HG02943 (cell line): ENCODE results near the gene IRAG1.
"Not testable (repeated sequence)": the region's sequence is repeated elsewhere in the genome, so short reads cannot be mapped to it uniquely, and the experiment has no call there.

ENCODE experiments used
- ATAC-seq: cut with Tn5 transposase; IDR thresholded peaks from one replicate; pipeline ENCODE4 v1.9.1; 2021; ENCODE audit warnings: mild to moderate bottlenecking, low read depth, moderate library complexity; ENCODE audit not compliant: unreplicated experiment

The IRAG1 gene

GRCh38 chr11:10709299-10710086 is 15.9 kb upstream of the IRAG1 start:
- ATAC-seq: no peak

DNA sequence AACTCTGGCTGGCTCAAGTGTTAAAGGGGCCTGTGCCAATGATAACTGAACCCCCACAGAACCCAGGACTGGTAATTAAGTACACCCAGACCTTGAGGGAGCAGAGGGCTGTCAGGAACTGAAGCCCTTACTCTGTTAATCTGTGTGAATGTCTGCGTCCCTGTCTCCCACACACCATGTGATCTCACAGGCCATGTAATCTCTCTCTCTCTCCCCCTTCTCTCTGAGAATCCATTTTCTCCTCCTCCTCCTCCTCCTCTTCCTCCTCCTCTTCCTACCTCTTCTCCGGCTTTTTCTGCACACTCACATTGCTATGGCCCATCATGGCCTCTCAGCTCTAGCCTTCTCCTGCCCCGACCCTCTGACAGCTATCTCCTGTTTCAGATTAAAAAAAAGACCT is 14.6 kb upstream of the IRAG1 start:
- no peak for ATAC-seq

DNA sequence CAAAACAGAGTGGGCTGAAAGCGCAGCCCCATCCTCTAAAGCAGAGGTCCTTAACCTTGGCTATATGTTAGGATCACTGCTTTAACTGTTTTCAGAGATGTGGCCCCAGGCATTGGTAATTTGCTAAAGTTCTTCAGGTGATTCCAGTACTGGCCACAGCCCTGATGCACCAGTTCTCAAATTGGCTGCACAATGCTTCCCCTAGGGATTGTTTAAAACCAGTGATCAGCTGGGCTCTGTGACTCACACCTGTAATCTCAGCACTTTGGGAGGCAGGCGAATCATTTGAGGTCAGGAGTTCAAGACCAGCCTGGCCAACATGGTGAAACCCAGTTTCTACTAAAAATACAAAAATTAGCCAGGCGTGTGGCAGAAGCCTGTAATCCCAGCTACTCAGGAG is 8.4 kb upstream of the IRAG1 start:
- no peak for ATAC-seq

DNA sequence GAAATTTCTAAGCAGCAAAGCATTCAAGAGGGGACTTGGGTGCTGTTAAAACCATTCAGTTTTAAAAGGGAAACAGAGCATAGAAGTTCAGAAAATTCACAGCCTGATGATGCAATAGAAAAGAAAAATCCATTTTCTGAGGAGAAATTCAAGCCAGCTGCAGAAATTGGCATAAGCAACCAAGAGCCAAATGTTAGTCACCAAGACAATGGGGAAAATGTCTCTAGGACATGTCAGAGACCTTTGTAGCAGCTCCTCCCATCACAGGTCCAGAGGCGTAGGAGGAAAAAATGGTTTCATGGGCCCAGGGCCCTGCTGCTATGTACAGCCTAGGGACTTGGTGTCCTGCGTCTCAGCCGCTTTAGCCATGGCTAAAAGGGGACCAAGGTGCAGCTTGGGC is 5.5 kb upstream of the IRAG1 start:
- no peak for ATAC-seq

- ATAC-seq: no peak
These were observed 3.7 kb upstream of the IRAG1 start for GRCh38 chr11:10697323-10697620.

DNA sequence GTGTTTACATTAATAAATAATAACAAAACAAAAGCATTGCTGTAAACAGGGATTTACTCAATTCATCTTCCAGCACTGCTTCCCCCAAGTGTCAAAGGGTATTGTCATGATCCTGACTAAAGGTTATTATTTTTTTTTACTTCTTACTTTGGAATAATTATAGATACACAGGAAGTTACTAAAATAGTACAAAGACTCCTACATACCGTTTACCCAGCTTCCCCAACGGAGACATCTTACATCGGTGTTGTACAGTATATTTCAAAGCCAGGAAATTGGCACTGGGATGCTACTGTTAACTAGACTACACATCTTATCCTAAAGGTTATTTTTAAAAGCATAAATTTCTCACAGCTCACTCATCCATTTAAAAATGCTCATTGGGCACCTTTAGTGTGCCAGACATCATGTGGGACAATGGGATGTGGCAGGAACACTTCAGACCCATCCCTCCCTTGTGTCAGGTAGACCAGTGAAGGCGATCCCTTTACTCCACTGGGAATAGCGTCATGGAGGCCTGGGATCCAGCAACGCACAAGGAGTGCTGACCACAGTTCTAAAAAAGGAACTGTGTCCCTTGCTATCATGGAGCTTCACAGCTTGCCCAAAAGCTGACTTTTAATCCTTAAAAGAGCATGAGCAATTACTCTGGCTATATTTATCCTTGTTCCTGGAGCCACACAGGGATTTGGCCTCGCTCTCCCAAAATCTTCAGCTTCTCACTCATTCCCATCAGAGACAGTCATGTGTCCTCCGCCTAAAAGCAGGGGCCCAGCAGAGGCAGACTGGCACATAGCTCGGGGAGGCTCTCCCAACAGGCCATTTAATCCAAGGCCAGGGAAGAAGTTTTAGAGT is 3.1 kb upstream of the IRAG1 start:
- ATAC-seq: no peak

DNA sequence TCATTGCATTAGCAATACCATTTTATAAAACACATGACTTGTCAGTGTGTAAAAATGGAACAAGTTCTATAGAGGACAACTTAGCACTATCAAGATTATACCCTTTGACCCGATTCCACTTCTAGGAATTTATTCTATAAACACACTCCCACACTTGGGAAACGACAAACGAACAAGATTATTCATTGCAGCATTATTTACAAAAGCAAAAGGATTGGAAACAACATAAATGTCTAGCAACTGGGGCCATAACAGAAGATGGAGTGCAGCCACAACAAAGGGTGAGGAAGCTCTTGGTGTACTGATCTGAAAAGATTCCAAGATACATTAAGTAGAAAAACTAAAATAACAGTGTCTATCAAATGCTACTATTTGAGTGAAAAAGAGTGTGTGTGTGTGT is 2.3 kb upstream of the IRAG1 start:
- ATAC-seq: no peak

DNA sequence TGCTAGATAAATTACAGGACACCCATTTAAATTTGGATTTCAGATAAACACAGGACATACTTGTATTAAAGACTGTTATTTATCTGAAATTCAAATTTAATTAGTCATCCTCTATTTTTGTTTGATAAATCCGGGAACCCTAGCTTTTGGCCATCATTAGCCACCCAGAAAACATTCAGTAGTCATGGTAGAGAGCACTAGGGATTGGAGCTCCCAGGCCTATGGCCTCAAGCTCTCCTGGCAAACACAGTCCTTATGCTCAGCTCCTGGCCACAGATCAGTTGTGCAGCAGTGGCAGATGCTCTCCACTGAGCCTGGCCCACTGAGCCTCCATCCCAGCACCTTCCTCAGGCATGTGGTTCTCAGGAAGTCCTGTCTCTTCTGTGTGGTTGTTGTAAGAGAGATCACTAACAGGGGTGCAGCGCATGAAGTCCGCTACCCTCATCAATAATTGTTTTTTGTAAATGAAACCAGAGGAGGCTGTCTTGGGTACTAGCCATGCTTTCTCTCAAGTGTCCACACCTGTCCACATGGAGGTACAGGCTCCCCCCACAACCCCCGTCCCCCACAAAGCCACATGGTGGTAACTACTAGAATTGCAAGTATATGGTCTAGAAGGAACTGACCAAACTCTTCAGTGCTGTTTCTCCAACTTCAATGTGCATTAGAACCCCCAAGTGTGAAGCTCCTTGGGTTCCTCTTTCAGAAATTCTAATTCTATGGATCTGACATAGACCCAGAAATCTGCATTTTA is 1.1 kb upstream of the IRAG1 start:
- no peak for ATAC-seq

GRCh38 chr11:10692531-10693115 is 932 bp downstream of the IRAG1 start:
- no peak for ATAC-seq

DNA sequence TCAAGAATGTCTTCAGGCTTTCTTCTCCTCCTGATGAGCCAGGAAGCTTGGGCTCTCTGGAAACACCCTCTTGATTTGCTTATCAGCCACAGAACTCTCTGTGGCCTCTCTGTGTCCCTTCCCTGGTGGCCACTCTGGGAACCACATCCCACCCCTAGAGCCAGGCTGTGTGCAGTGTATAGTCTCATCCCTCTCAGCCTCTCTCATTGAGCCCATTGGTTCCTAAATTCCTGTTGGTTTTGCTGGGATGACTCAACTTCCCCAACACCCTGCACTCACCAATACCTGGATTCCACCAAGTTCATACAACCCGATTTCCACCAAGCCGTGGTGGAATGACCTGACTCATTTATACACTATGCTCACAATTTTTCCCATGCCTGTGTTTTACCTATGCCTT is 5.2 kb downstream of the IRAG1 start:
- no peak for ATAC-seq

- ATAC-seq: no peak
These were observed 7.2 kb downstream of the IRAG1 start for GRCh38 chr11:10686311-10686710.

GRCh38 chr11:10683429-10683828 is 10.1 kb downstream of the IRAG1 start:
- ATAC-seq: no peak

DNA sequence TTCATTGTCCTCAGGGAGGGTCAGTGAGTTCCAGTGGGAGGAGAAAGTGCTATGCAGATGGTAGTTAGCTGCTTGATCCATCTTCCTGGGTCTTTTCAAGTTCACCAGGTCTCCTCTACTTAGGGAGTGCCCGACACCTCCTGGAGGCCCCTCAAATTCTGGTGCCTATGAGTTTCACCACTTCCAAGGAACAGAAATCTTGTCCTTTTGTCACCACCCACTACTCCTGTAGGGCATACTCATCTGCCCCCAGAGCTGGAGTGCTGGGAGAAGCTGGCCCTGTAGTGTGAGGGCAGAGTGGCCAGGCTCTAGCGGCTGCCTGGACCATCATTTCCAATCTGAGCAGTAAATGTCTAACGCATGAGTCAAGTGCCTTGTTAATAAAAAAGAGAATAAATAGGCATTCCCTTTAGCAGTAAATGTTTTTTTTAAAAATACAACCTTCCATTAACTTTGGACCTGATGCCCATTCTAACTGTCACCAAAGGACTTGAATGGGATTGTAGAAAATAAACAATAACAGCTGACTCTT is 12.5 kb downstream of the IRAG1 start:
- no peak for ATAC-seq

DNA sequence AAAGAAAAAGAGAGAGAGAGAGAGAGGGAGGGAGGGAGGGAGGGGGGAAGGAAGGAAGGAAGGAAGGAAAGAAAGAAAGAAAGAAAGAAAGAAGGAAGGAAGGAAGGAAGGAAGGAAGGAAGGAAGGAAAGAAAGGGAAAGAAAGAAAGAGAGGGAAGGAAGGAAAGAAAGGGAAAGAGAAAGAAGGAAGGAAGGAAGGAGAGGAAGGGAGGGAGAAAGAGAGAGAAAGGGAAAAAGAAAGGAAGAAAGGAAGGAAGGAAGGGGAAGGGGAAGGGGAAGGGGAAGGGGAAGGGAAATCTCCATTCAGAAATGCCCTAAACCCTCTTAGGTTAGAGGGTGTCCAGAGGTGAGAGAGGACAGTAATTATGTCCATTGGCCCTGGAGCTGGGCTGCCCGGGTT is 13.3 kb downstream of the IRAG1 start:
- ATAC-seq: not testable (repeated sequence)

DNA sequence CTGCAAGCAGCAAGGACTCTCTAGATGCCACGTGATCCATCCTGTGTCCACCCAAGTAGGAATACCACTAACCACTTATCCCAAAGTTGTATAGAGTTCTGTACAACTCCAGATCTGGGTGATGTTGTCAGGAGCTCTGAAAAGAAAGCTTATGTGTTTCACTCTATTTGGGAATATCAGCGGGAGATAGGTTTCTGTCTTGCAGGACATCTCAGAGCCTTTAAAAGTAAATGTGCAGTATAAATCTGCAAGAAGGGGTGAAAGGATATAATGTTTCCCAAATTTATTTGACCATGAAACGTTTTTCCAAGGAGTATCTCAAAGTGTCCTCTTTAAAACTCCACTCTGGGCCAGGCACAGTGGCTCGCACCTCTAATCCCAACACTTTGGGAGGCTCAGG is 13.9 kb downstream of the IRAG1 start:
- no peak for ATAC-seq

DNA sequence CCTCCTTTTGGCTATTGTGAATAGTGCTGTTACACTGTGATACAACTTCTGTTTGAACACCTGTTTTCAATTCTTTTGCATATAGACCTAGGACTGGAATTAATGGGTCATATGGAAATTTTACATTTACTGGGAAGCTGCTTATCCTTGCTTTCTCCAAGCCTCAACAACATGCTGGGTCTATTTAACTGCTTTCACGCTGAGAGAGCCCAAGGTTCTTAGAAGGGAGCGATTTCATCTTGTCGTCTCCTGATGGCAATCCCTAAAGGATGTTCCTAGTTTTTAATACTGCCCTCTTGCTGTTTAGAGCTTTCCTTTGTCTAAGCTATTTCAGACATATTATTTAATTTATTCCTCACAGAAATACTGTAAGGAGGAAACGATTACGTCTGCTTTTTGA is 15.5 kb downstream of the IRAG1 start:
- ATAC-seq: no peak

GRCh38 chr11:10676919-10677318 is 16.6 kb downstream of the IRAG1 start:
- no peak for ATAC-seq

DNA sequence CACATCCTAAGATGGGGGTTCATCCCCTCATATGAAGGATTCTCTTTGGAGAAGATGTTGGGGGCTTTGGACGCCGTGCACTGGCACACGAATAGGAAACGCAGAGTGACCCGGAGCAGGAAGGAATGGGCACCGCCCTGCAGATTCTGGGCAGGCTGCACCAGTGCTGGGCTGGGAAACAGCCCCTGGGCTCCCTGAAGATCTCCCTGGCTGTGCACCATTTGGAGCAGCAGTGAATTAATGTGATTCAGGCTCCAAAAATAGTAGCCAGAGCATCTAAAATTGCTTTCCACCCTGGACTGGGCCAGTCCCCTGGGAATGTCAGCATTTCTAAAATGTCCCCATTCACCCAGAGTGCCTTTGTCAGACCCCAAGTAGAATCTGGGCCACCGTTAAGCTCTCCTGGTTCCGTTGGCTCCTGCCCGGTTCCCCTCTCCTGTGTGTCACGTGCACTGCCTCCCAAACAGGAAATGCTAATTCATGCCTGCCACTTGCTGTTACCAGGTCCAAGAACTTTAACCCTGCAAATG is 18.6 kb downstream of the IRAG1 start:
- no peak for ATAC-seq

- no peak for ATAC-seq
These were observed 19.1 kb downstream of the IRAG1 start for GRCh38 chr11:10674440-10674855.

GRCh38 chr11:10673501-10674062 is 20.0 kb downstream of the IRAG1 start:
- no peak for ATAC-seq
